ENCODE measurements around the gene UTP25. TPM values are rescaled to one million over a fixed set of nuclear protein-coding genes. Genes with fewer than 3 reads are reported as not detected.
"Not testable (repeated sequence)": the region's sequence is repeated elsewhere in the genome, so short reads cannot be mapped to it uniquely, and the experiment has no call there.

The UTP25 gene
- total RNA-seq, 1 donor: 22.1 TPM

GRCh38 chr1:209901211-209901610, 73.4 kb downstream of the UTP25 start:
- Histone ChIP-seq H2AFZ (ENCODE audit: low read length) (no peak overlapping the region), H4K20me1 (ENCODE audit: insufficient read depth, low read length) (no peaks in the 10 kb centered on the region), H3K36me3 (ENCODE audit: insufficient read depth, low read length) (no peaks in the 10 kb centered on the region), H3K27ac (ENCODE audit: low read depth, low read length) (peak overlapping the region; percentile 43), H3K4me2 (ENCODE audit: insufficient read depth, low read length) (peak overlapping the region; percentile 6), H3K27me3 (ENCODE audit: insufficient read depth, low read length) (no peaks in the 10 kb centered on the region), H3K79me2 (ENCODE audit: insufficient read depth, low read length) (no peaks in the 10 kb centered on the region), H3K4me3 (ENCODE audit: insufficient read depth, low read length) (no peak overlapping the region), H3K4me1 (ENCODE audit: insufficient read depth, low read length) (peaks cover 21% of the 10 kb centered on the region), H3K9me3 (ENCODE audit: low read depth, low read length) (no peaks in the 10 kb centered on the region)
- no peak for DNase-seq (ENCODE audit: insufficient read length, low spot score, missing footprints)
- no peak for TF ChIP-seq CTCF (IDR thresholded peaks at IDR 0.05; ENCODE audit: extremely low read depth, low read depth, low read length)

DNA sequence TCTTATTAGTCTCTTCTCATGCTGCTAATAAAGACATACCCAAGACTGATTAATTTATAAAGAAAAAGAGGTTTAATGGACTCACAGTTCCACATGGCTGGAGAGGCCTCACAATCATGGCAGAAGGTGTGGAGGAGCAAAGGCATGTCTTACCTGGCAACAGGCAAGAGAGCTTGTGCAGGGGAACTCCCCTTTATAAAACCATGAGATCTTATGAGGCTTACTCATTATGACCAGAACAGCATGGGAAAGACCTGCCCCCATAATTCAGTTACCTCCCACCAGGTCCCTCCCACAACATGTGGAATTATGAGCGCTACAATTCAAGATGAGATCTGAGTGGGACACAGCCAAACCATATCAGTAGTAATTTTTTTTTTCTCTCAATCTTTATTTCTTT, 77.0 kb downstream of the UTP25 start:
- H3K36me3 ChIP-seq (ENCODE audit: insufficient read depth, low read length); H3K27ac ChIP-seq (ENCODE audit: low read depth, low read length); H4K20me1 ChIP-seq (ENCODE audit: insufficient read depth, low read length); H3K4me3 ChIP-seq (ENCODE audit: insufficient read depth, low read length); H3K27me3 ChIP-seq (ENCODE audit: insufficient read depth, low read length); H3K79me2 ChIP-seq (ENCODE audit: insufficient read depth, low read length); DNase-seq (ENCODE audit: insufficient read length, low spot score, missing footprints); H2AFZ ChIP-seq (ENCODE audit: low read length); H3K9me3 ChIP-seq (ENCODE audit: low read depth, low read length); H3K4me2 ChIP-seq (ENCODE audit: insufficient read depth, low read length): not testable (repeated sequence)
- H3K4me1 ChIP-seq (ENCODE audit: insufficient read depth, low read length): peaks cover 14% of the 10 kb centered on the region

Other genes starting within 250 kb of the UTP25 start
- gene CAMK1G, start 244.3 kb upstream of the UTP25 start, total RNA-seq: under 0.01 and 0.72 TPM in 2 replicates
- gene LAMB3, start 175.5 kb upstream of the UTP25 start, total RNA-seq: 5.4 and 9.7 TPM in 2 replicates
- 10.5 and 11.2 TPM in 2 replicates for gene G0S2, start 152.6 kb upstream of the UTP25 start, total RNA-seq
- gene HSD11B1, start 123.1 kb upstream of the UTP25 start, total RNA-seq: 0.88 and 1.8 TPM in 2 replicates
- gene TRAF3IP3, start 71.9 kb upstream of the UTP25 start, total RNA-seq: not detected in 2 replicates
- 2.5 and 3.5 TPM in 2 replicates for gene C1orf74, start 43.4 kb upstream of the UTP25 start, total RNA-seq
- gene IRF6, start 21.8 kb upstream of the UTP25 start, total RNA-seq: under 0.01 and 0.72 TPM in 2 replicates
- gene SYT14, start 110.2 kb downstream of the UTP25 start, total RNA-seq: 0.29 and 0.36 TPM in 2 replicates